ENCODE data around the gene IL9.
A peak's percentile ranks its signal among the peaks of the same experiment; 100 is the strongest.

The IL9 gene

DNA sequence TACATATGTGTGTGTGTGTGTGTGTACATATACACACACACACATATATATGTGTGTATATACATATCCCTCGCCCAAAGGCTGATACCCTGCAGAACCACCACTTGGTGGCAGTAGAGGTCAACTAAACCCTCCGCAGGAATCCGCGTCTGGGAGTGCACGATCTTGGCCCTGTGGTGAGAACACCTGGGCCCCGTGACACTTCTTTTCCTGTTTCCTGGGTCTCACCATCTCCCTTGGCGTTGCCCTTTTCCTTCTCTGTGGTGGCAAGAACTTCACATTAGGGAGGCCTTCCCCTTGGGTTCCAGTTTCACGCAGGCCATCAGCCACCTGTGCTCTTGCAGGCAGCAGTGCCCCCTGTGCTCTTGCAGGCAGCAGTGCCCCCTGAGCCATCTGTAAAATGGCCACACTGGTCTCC, 8.2 kb downstream of the IL9 start:
- H3K4me3 ChIP-seq (ENCODE audit: insufficient read depth, low read length, poor library complexity, severe bottlenecking): no peak overlapping the region
- H4K20me1 ChIP-seq (ENCODE audit: low read depth, low read length): no peaks in the 10 kb centered on the region
- TF ChIP-seq EZH2phosphoT487 (conservative IDR thresholded peaks at IDR 0.05; ENCODE audit: low read length): no peak
- TF ChIP-seq, protein P1, sequence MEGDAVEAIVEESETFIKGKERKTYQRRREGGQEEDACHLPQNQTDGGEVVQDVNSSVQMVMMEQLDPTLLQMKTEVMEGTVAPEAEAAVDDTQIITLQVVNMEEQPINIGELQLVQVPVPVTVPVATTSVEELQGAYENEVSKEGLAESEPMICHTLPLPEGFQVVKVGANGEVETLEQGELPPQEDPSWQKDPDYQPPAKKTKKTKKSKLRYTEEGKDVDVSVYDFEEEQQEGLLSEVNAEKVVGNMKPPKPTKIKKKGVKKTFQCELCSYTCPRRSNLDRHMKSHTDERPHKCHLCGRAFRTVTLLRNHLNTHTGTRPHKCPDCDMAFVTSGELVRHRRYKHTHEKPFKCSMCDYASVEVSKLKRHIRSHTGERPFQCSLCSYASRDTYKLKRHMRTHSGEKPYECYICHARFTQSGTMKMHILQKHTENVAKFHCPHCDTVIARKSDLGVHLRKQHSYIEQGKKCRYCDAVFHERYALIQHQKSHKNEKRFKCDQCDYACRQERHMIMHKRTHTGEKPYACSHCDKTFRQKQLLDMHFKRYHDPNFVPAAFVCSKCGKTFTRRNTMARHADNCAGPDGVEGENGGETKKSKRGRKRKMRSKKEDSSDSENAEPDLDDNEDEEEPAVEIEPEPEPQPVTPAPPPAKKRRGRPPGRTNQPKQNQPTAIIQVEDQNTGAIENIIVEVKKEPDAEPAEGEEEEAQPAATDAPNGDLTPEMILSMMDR (IDR thresholded peaks at IDR 0.05; ENCODE audit: insufficient read depth, low read length, poor library complexity, severe bottlenecking): peak; percentile 77
- H3K9me2 ChIP-seq (replicated peaks; ENCODE audit: insufficient read depth, low read length): no peaks in the 10 kb centered on the region
- peak overlapping the region; percentile 75 for H2AFZ ChIP-seq (ENCODE audit: low read depth, low read length, severe bottlenecking)
- H3K27me3 ChIP-seq (ENCODE audit: low read length): no peaks in the 10 kb centered on the region
- no peaks in the 10 kb centered on the region for H3K9me3 ChIP-seq (ENCODE audit: insufficient read depth, low read length)
- no peaks in the 10 kb centered on the region for H3K79me2 ChIP-seq (ENCODE audit: insufficient read depth, low read length)
- H3K36me3 ChIP-seq (ENCODE audit: low read length): no peaks in the 10 kb centered on the region
- H3K27ac ChIP-seq (ENCODE audit: low read depth, low read length): 0 out of 2 replicates have a peak overlapping the region, but pooled peaks have one; percentile 9
- H3K4me2 ChIP-seq (ENCODE audit: low read depth, low read length, poor library complexity, severe bottlenecking): peak overlapping the region; percentile 37
- no peaks in the 10 kb centered on the region for H3F3A ChIP-seq (ENCODE audit: insufficient read depth)
- no peak overlapping the region for H3K9ac ChIP-seq (ENCODE audit: low read length)

DNA sequence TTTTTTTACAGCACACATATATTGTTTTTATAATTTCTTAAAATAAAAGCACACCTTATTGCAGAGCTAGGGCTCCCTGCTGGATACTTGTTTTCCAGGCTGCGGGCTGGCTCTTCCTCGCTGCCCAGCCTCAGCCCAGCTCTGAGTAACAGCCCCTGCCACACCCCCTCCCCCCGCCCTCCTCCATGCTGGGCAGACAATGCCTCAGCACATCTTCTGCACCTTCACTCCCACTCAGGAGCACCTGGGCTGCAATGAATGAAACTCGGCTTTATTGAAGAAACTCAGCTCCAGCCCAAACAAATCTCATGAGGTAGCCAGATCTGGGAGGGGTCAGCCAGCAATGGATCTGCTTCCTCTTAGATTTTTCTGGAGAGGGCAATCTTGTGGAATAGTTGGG, 9.5 kb downstream of the IL9 start:
- no peak overlapping the region for H2AFZ ChIP-seq (ENCODE audit: low read depth, low read length, severe bottlenecking)
- no peak overlapping the region for H3K4me3 ChIP-seq (ENCODE audit: insufficient read depth, low read length, poor library complexity, severe bottlenecking)
- no peaks in the 10 kb centered on the region for H3F3A ChIP-seq (ENCODE audit: insufficient read depth)
- no peaks in the 10 kb centered on the region for H3K27me3 ChIP-seq (ENCODE audit: low read length)
- no peaks in the 10 kb centered on the region for H3K9me2 ChIP-seq (replicated peaks; ENCODE audit: insufficient read depth, low read length)
- H3K9me3 ChIP-seq (ENCODE audit: insufficient read depth, low read length): no peaks in the 10 kb centered on the region
- no peaks in the 10 kb centered on the region for H3K79me2 ChIP-seq (ENCODE audit: insufficient read depth, low read length)
- H3K36me3 ChIP-seq (ENCODE audit: low read length): no peaks in the 10 kb centered on the region
- no peak overlapping the region for H3K4me2 ChIP-seq (ENCODE audit: low read depth, low read length, poor library complexity, severe bottlenecking)
- no peak overlapping the region for H3K9ac ChIP-seq (ENCODE audit: low read length)
- H3K27ac ChIP-seq (ENCODE audit: low read depth, low read length): no peak overlapping the region
- no peaks in the 10 kb centered on the region for H4K20me1 ChIP-seq (ENCODE audit: low read depth, low read length)
- TF ChIP-seq, protein P1 (IDR thresholded peaks at IDR 0.05; ENCODE audit: insufficient read depth, low read length, poor library complexity, severe bottlenecking): no peak

DNA sequence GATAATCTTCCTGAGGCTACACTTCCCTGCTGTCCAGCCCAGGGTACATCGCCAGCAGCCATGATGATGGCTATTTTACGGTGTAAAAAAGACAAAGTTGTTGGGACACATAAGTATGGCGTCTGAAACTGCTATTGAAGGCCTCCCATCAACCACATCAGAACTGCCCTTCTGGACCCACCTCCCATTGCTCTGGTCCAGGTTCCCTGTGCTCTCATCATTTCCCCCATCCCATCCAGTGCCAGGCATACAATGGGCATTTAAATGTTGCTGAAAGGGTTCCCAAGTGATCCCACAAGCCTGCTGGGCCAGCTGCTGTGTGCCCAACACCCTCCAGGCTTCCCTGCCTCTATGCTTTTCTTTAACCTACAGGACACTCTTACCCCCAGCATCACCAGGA, 10.6 kb downstream of the IL9 start:
- Histone ChIP-seq H3K27me3 (ENCODE audit: low read length) (no peaks in the 10 kb centered on the region), H3K4me3 (ENCODE audit: insufficient read depth, low read length, poor library complexity, severe bottlenecking) (no peak overlapping the region), H3K9ac (ENCODE audit: low read length) (no peak overlapping the region), H3K36me3 (ENCODE audit: low read length) (no peaks in the 10 kb centered on the region), H2AFZ (ENCODE audit: low read depth, low read length, severe bottlenecking) (no peak overlapping the region), H3K27ac (ENCODE audit: low read depth, low read length) (no peak overlapping the region), H3K79me2 (ENCODE audit: insufficient read depth, low read length) (no peaks in the 10 kb centered on the region), H3K9me2 (replicated peaks; ENCODE audit: insufficient read depth, low read length) (no peaks in the 10 kb centered on the region), H3F3A (ENCODE audit: insufficient read depth) (no peaks in the 10 kb centered on the region), H3K4me2 (ENCODE audit: low read depth, low read length, poor library complexity, severe bottlenecking) (no peak overlapping the region), H4K20me1 (ENCODE audit: low read depth, low read length) (no peaks in the 10 kb centered on the region), H3K9me3 (ENCODE audit: insufficient read depth, low read length) (no peaks in the 10 kb centered on the region)
- TF ChIP-seq EZH2phosphoT487 (conservative IDR thresholded peaks at IDR 0.05; ENCODE audit: low read length): no peak
- TF ChIP-seq, protein P1 (IDR thresholded peaks at IDR 0.05; ENCODE audit: insufficient read depth, low read length, poor library complexity, severe bottlenecking): no peak
